Activated CD4-positive, alpha-beta T cell treated with anti-CD3 and anti-CD28 coated beads for 48 hours (primary cell): ENCODE measurements around the gene B2M.
A peak's percentile ranks its signal among the peaks of the same experiment; 100 is the strongest.
"Not testable (repeated sequence)": the region's sequence is repeated elsewhere in the genome, so short reads cannot be mapped to it uniquely, and the experiment has no call there.

Source experiments
- DNase-seq: peaks from one replicate; pipeline ENCODE4 v3.0.0-alpha.2; 2020

The B2M gene

DNA sequence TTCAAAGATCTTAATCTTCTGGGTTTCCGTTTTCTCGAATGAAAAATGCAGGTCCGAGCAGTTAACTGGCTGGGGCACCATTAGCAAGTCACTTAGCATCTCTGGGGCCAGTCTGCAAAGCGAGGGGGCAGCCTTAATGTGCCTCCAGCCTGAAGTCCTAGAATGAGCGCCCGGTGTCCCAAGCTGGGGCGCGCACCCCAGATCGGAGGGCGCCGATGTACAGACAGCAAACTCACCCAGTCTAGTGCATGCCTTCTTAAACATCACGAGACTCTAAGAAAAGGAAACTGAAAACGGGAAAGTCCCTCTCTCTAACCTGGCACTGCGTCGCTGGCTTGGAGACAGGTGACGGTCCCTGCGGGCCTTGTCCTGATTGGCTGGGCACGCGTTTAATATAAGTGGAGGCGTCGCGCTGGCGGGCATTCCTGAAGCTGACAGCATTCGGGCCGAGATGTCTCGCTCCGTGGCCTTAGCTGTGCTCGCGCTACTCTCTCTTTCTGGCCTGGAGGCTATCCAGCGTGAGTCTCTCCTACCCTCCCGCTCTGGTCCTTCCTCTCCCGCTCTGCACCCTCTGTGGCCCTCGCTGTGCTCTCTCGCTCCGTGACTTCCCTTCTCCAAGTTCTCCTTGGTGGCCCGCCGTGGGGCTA, at the start of gene B2M, which contains the start of gene PATL2:
Gene B2M, plus strand, starts transcription at position 422 of the 647 bp plus-strand sequence. Its CDS starts 30 bp downstream, at position 452.
Gene PATL2, minus strand, starts transcription at position 228 of the 647 bp plus-strand sequence. CDS start 34,833 bp downstream, outside the sequence.
- DNase-seq = peak; percentile 97

DNA sequence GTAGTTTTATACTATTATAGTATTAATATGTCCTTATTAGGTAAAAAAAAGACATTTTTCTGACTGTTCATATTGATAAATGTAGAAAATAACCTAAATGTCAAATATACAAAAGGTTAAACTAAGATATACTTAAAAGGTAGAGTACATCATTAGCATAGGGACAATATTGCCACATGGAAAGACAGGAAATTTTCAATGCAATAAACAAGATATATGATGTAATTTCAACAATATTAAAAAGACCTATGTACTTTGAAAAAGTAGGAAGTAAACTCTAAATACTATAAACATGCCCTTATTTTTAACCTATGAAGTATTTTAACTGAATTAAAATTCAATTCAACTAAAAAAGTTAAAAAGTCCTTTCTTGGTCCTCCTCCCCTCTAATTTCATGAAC, 49.7 kb upstream of the B2M start:
- DNase-seq = no peak

DNA sequence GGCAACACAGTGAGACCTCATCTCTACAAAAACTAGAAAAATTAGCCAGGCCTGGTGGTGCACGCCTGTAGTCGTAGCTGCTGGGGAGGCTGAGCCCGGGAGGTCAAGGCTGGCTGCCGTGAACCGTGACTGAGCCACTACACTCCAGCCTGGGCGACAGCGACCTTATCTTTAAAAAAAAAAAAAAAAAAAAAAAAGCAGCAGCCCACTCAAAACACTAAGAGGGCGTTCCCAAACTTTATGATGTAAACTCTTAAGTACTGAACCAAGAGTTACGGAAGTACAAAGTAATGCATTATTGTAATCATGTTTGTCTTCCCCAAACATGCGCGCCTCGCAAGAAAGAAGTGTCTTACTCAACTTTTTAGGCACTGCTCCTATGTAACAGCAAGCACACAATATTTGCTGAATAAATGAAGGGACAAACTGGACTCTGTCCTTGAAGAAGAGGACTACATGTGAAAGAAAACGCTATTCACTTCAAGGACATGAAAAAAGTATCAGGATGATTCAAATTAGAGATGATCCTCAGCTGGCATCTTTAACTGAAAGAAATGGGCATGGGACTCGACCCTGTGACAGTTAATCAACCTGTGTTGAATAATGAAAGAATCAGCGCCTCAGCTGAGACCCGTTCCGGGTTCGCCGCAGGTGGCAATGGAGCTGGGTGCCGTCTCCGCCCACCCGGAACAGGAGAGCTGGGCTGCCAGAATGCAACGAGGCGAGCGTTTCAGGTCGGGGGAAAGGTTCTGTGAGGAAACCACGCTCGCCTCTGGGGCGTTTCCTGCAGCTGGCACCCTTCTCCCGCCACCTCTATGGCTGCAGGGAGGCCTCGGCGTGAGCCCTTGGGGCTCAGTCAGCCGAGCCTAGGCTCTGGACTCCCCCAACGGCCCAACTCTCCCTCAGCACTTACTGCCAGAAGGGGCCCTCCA, 48.6 kb upstream of the B2M start:
- DNase-seq = peak; percentile 90

DNA sequence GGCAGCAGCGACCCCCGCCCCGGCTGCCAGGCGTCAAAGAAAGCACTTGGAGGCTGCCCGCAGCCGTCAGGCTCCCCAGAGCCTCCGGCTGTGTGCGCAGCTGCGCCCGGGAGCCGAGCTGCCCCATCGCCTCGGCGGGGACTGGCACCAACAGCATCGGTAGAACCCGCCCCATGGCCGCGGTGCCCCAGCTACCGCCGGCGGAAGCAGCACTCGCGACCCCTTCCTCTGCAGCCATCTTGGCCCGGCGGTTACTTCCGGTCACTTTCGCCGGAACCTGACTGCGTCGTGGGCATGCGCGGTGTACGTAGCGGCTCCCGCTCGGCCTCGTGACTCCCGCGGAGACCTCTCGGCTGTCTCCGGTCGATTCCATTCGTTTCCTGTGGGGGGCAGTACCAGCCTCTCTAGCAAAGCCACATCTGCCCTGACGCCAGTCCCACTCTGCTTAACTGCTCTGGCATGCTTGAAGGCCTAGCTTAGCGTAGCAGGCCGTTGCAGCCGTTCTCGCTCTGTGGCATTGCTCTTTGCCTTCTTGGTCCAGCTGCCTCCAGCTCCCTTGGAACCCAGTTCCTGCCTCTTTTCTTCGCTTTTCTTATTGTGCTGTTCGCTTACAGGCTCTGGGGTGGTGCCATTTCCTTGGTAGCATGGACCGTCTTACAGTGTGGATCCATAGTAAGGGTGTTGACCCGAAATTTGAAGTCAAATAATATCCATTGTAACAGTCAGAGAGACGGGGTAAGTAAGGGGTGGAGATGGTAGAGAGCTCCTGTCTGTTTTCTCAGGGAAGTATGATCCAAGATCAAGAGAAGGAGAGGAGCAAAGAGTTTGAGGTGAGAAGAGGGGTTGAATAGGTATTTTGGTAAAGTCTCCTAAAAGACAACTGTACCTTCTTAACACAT, 47.7 kb upstream of the B2M start, which contains the start of gene SPG11:
Gene SPG11, minus strand, starts transcription at position 253 of the 899 bp plus-strand sequence. Its CDS starts 15 bp downstream, at position 238.
- peak; percentile 98 for DNase-seq

DNA sequence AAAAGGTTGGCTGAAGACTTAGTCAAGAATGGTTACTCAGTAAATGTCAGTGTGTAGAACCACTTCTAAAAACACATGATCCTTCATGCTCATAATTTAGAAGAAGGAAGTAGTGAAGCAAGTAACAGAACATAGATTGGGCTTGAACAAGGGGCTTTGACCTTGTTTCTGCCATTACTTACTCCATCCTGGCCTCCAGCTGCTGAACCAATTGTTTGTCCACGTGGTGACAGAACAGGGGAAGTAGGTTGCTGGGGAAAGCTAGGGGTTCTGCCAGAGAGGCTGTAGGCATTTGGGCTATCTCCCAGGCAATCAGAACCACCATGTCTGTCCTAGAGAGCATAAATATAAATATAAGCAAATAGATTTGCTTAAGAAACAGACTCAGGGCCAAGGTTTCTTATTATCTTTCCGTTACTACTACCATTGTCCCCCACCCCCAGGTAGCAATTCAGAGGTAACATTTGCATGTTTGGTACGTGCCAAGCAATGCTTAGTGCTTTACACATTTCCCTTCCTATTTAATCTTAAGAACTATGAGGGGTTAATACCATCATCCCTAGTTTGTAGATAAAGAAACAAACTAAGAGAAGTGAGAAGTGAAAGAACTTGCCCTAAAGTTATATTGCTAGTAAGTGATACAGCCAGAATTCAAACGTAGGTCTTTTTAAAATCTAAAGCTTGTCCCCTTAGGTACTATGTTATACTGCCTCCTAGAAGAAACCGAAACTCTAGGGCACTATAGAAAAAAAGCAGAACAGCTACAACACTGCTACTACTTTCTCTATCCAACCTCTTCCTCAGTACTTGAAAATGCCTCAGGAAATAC, 44.9 kb upstream of the B2M start:
- no peak for DNase-seq

DNA sequence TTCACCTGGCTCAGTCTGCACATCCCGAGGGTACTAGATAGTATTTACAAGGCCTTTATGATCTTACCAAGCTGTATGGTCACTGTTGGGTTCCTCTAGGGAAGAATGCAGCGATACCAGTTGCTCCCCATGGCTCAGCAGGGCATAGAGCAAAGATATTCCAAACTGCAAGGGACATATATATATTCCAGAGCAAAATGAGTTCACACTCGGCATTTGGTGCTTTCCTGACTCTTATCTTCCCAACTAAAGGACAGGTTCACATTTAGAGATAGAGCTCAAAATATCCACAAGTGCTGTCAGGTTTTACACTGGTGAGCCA, 44.3 kb upstream of the B2M start:
- no peak for DNase-seq

DNA sequence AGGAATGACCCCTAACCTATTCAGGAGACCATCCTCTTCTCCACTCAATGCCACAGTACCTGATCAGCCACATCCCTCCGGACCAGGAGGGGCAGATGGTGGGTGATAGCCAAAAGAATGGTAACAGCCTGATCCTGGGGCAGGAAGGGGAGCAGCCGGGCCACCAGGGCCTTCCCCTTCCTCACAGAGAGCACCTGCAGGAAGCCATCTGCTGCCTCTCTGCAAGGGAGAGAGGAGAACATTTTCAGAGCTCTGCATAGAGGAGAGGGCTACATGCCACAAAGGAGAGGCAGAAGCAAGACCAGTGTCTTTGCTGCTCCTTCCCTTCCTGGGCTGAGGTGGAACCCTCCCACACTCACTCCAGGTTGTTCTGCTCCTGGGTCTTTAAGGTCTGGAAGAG, 42.4 kb upstream of the B2M start:
- no peak for DNase-seq

DNA sequence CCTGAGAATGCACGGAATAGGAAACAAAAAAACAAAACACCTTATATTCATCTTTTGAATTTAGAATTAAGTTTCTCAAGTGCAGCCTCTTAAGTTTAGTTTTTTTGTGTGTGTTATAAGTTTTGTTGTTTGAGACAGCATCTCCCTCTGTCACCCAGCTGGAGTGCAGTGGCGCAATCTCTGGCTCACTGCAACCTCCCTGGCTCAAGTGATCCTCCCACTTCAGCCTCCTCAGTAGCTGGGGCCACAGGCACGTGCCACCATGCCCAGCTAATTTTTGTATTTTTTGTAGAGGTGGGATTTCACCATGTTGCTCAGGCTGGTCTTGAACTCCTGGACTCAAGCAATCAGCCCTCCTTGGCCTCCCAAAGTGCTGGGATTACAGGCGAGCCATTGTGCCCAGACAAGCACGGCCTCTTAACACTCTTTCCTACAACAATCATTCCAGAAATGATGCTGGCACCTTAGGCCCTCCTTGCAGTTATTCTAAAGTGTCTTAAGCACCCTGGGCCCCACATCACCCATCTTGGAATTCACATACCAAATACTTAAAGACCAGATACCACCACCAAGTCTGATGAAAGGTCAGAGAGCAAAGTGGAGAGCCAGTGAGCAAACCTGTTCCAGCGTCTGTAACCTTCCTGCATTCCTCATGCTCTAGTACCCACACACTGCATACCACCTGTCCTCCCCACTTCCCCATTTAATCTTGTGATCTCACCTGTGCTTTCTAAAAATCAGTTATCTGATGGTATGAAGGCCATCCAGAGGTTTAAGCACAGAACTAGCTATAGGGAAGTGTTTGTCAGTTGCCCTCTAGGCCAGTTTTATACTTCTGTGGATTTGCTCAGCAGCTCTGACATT, 41.0 kb upstream of the B2M start:
- no peak for DNase-seq

DNA sequence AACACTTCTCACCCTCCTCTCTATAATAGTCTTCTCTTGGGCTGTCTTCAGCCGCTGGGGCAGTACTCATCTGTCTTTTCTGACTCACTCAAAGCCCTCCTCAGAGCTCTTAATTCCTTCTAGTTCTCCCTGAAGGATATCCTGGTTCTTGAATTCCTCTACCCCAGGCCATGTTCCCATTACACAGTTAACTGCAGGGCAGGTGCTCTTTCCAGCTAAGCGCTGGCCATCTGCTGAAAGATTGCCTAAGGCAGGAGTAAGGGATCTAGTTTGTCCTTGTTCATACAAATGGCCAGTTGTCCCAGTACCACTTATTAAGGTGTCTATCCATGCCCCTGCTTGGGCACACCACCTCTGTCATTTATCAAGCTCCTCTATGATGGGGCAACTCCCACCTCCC, 37.7 kb upstream of the B2M start:
- no peak for DNase-seq

DNA sequence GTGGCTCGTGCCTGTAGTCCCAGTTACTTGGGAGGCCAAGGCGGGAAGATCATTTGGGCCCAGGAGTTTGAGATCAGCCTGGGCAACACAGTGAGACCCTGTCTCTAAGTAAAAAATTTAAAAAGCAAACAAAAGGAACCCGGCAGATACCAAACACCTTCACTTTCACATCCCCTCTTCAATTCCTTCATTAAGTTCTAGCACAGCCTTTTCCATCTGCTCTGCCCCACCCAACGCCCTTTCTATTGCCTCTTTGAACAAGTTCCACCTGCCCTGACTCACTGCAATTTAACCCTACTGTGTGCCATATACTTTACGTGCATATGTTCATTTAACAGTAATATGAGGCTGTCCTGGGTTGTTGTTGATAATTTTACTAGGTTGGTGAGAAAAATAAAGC, 35.4 kb upstream of the B2M start:
- DNase-seq = no peak

DNA sequence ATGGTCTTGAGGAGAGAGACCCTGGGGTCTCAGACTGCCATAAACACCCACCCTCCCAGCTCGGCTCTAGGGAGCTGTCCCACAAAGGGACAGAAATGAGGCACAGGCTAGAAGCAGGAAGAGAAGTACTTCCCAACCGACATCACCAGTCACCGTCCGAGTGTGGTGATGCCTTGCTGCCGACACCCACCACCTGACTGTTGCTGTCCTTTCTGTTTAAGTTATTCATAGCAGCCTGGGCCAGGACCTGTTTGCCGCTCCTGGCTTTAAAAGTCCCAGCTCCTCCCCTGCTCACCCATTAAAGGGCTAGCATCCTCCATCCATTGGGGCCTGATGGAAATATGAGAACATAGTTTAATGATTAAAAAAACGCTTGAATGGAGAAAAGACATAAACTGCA, 34.6 kb upstream of the B2M start:
- peak; percentile 65 for DNase-seq

DNA sequence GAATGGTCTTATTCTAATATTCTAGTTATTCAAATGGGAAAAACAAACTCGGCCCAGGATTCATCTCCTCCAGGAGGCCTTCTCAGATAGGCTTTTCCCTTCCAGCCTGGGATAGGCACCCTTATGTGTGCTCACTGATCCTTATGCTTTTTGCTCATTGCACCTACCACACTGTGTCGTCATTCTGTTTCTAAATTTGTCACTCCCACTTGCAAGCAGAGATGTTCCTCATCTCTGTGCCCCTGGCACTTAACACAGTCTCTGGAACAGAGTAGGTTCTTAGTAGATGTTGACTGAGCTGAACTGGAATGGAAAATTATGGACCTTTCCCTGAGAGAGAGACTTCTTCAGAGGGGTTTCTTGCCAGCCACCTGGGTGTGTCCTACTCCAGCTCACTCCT, 29.1 kb upstream of the B2M start:
- DNase-seq = no peak

DNA sequence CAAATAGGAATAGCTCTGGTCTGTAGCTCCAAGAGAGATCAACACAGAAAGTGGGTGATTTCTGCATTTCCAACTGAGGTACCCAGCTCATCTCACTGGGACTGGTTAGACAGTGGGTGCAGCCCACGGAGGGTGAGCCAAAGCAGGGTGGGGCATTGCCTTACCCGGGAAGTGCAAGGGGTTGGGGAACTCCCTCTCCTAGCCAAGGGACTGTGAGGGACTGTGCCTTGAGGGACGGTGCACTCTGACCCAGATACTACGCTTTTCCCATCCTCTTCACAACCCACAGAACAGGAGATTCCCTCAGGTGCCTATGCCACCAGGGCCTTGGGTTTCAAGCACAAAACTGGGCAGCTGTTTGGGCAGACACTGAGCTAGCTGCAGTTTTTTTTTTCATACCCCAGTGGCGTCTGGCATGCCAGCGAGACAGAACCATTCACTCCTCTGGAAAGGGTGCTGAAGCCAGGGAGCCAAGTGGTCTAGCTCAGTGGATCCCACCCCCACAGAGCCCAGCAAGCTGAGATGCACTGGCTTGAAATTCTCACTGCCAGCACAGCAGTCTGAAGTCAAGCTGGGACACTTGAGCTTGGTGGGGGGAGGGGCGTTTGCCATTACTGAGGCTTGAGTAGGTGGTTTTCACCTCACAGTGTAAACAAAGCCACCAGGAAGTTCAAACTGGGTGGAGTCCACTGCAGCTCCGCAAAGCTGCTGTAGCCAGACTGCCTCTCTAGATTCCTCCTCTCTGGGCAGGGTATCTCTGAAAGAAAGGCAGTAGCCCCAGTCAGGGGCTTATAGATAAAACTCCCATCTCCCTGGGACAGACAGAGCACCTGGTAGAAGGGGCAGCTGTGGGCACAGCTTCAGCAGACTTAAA, 28.3 kb upstream of the B2M start:
- peak; percentile 85 for DNase-seq

DNA sequence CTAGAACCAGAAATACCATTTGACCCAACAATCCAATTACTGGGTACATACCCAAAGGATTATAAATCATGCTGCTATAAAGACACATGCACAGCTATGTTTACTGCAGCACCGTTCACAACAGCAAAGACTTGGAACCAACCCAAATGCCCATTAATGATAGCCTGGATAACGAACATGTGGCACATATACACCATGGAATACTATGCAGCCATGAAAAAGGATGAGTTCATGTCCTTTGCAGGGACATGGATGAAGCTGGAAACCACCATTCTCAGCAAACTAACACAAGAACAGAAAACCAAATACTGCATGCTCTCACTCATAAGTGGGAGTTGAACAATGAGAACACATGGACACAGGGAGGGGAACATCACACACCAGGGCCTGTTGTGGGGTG, 22.0 kb upstream of the B2M start:
- DNase-seq = not testable (repeated sequence)

DNA sequence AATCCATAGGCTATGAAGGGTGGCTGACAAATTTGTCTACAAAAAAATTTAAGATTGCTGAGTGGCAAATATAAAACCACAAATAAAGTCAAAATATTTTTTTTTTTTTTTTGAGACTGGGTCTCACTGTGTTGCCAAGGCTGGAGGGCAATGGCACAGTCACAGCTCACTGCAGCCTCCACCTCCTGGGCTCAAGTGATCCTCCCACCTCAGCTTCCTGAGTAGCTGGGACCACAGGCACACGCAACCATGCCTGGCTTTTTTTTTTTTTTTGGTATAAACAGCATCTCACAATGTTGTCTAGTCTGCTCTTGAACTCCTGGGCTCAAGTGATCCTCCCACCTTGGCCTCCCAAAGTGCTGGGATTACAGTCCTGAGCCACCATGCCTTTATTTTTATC, 21.1 kb upstream of the B2M start:
- DNase-seq = not testable (repeated sequence)

DNA sequence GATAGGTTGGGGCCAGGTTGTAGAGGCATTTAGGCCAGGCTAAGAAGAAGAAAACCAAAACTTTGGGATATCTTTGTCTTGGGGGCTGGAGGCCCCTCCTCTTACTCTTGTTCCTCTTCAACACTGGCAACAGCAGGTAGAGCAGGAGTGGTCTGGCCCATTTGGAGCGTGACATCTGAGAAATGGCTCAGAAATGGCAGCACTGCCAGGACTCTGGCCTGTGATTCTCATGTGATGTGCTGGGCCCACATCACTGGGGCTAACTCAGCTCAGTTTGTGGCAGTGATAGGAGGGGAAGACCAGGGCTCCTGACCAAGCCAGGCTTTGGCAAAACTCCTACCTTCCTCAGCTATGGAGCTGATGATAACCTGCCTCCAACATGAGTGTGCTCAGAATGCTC, 18.7 kb upstream of the B2M start:
- DNase-seq = no peak

DNA sequence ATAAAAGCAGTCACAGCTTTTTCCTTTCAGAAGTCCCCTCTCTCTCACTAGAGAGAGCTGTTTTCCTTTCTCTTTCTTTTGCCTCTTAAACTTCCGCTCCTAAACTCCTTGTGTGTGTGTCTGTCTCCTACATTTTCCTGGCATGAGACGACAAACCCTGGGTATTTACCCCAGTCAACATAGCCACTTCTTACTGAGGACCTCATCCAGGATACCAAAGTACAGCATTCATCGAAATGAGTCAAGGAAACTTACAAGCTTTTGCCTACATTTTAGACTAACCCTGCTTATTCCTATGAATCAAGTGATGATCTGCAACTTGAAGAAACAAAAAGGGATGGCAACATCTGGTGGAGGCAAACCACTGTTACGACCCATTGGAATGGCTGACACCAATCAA, 16.9 kb upstream of the B2M start:
- no peak for DNase-seq

DNA sequence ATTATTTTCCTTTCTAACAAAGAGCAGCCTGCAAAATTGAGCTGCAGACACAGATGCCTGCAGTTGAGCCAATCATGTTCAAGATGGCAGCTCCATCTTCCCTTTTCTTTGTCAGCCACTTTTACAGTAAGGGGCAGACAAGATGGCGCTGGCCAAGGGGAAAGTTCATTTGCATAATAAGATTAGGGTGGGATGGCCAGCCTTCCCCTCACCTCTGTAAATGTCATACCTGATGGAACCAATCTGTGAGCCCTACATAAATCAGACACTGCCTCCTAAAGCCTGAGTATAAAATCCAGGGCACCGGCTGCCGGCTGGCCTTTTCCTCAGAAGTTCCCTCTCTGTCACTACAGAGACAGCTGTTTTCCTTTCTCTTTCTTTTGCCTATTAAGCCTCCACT, 16.0 kb upstream of the B2M start:
- DNase-seq = no peak

DNA sequence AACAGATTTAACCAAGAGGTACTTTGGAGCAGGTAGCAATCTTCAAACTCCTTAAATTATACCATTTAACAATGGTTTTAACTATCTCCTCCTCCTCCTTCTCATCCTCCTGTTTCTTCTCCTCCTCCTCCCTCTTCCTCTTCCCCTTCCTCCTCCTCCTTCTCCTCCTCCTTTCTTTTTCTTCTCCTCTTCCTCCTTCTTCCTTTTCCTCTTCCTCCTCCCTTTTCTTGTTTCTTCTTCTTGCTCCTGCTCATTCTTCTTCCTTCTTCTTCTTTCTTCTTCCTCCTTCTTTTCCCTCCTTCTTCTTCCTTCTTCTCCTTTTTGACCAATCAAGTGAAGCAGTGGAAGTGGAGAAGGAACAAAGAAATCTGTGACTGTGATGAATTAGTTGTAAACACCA, 14.3 kb upstream of the B2M start:
- DNase-seq = no peak

DNA sequence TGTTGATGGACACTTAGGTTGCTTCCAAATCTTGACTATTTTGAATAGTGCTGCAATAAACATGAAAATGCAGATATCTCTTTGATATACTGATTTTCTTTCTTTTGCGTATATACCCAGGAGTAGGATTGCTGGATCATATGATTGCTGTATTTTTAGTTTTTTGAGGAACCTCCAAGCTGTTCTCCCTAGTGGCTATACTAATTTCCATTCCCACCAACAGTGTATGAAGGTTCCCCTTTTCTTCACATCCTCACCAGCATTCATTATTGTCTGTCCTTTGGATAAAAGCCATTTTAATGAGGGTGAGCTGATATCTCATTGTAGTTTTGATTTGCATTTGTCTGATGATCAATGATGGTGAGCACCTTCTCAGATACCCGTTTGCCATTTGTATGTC, 12.7 kb upstream of the B2M start:
- DNase-seq = no peak
